DOHH2 (cell line): ENCODE data around the gene RPL28.

Source experiments
- EZH2phosphoT487 ChIP-seq: fragments of 200-600 bp; sonication (generic); IDR thresholded peaks from 2 replicates; pipeline ENCODE4 v1.6.1; 2017; ENCODE audit warnings: borderline replicate concordance, mild to moderate bottlenecking, antibody characterized with exemption, low read length, moderate library complexity, mixed read lengths
- TF ChIP-seq, protein P1 (sequence below): fragments of 200-600 bp; sonication (generic); IDR thresholded peaks from one replicate; pipeline ENCODE4 v1.5.1; 2014; ENCODE audit warnings: antibody characterized with exemption, mild to moderate bottlenecking, low read depth, low read length; ENCODE audit not compliant: poor library complexity, severe bottlenecking

DNA sequence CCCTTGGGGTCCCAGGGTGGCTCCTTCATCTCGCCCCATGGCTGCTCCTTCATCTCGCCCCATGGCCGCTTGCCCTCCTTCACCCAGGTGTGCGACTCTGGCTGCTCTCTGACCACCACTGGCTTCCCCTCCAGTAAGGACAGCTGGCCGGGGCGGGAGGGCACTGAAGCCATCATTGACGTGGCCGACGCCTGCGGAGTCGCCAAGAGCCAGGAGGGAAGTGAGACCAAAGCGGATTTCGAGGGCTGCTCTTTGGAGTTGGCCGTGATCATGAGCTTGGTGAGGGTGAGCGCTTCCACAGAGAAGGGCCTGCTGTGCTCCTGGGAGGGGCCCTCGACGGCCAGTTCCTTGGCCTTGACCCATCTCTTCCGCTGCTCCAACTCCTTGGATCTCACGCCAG lies 27.2 kb upstream of the RPL28 start:
- TF ChIP-seq, protein P1, sequence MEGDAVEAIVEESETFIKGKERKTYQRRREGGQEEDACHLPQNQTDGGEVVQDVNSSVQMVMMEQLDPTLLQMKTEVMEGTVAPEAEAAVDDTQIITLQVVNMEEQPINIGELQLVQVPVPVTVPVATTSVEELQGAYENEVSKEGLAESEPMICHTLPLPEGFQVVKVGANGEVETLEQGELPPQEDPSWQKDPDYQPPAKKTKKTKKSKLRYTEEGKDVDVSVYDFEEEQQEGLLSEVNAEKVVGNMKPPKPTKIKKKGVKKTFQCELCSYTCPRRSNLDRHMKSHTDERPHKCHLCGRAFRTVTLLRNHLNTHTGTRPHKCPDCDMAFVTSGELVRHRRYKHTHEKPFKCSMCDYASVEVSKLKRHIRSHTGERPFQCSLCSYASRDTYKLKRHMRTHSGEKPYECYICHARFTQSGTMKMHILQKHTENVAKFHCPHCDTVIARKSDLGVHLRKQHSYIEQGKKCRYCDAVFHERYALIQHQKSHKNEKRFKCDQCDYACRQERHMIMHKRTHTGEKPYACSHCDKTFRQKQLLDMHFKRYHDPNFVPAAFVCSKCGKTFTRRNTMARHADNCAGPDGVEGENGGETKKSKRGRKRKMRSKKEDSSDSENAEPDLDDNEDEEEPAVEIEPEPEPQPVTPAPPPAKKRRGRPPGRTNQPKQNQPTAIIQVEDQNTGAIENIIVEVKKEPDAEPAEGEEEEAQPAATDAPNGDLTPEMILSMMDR: no peak
- no peak for TF ChIP-seq EZH2phosphoT487
